Left renal pelvis (tissue), 4 donors: ENCODE results near the gene RB1. TPM values are rescaled to one million over a fixed set of nuclear protein-coding genes. Genes with fewer than 3 reads are reported as not detected.
A peak's percentile ranks its signal among the peaks of the same experiment; 100 is the strongest.

ENCODE experiments used
- DNase-seq, 4 donors: peaks; one replicate each; pipeline ENCODE4 v3.0.0-alpha.2; 2013; ENCODE audit warnings: low read depth in 4 of 4, low spot score in 3 of 4
- polyA plus RNA-seq, 4 donors: library from polyadenylated mRNA; unstranded; fragments of 120-200 nt; gene quantifications; one replicate each; pipeline ENCODE4 v1.2.1, GENCODE V29; 2013; ENCODE audit not compliant: insufficient read length in 4 of 4

The RB1 gene
- polyA plus RNA-seq: 10 to 100 TPM; 37.7 to 56.3 (median 47.2) TPM

DNA sequence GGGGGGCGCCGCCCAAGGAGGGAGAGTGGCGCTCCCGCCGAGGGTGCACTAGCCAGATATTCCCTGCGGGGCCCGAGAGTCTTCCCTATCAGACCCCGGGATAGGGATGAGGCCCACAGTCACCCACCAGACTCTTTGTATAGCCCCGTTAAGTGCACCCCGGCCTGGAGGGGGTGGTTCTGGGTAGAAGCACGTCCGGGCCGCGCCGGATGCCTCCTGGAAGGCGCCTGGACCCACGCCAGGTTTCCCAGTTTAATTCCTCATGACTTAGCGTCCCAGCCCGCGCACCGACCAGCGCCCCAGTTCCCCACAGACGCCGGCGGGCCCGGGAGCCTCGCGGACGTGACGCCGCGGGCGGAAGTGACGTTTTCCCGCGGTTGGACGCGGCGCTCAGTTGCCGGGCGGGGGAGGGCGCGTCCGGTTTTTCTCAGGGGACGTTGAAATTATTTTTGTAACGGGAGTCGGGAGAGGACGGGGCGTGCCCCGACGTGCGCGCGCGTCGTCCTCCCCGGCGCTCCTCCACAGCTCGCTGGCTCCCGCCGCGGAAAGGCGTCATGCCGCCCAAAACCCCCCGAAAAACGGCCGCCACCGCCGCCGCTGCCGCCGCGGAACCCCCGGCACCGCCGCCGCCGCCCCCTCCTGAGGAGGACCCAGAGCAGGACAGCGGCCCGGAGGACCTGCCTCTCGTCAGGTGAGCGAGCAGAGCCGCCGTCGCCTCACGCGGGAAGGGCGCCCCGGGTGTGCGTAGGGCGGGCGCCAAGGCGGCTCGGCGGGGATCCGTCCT is at the start of gene RB1:
Gene RB1 (plus strand): TSS at position 393 of the 784 bp plus-strand sequence. CDS start 162 bp downstream, at position 555.
- DNase-seq: peak; percentile 69 to 81 (median 76)

- no peak for DNase-seq
Observed at GRCh38 chr13:48253849-48254248, 49.7 kb upstream of the RB1 start.

GRCh38 chr13:48255090-48255489 is 48.5 kb upstream of the RB1 start:
- DNase-seq: no peak

DNA sequence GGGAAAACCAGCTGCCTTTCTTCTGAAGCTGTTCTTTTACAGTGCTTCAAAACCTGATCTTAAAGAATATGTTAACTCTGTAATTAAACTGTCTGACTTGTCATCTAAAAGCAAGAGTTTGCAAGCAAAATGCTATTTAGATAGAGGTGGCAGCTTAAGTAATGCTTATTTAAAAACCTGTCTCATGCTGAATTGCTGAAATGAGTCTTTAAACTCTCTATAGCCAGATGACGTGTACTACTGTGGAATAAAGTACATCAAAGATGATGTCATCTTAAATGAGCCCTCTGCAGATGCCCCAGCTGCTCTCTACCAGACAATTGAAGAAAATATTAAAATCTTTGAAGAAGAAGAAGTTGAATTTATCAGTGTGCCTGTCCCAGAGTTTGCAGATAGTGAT is 47.6 kb upstream of the RB1 start:
- DNase-seq: no peak

GRCh38 chr13:48258002-48258401 is 45.5 kb upstream of the RB1 start:
- DNase-seq: no peak

DNA sequence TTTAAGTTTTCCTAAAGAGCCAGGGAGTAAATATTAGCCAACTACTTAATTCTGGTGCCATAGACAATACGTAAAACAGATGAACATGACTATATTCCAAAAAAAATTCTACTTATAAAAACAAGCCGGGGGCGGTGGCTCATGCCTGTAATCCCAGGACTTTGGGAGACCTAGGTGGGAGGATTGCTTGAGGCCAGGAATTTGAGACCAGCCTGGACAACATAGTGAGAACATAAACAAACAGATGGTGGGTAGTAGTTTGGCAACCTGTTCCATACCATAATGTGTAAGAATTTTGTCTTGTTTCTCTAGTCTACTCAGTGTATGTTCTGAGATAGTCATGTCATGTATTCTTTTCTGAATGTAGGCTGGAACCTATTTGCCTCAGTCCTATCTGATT is 45.1 kb upstream of the RB1 start:
- DNase-seq: no peak

DNA sequence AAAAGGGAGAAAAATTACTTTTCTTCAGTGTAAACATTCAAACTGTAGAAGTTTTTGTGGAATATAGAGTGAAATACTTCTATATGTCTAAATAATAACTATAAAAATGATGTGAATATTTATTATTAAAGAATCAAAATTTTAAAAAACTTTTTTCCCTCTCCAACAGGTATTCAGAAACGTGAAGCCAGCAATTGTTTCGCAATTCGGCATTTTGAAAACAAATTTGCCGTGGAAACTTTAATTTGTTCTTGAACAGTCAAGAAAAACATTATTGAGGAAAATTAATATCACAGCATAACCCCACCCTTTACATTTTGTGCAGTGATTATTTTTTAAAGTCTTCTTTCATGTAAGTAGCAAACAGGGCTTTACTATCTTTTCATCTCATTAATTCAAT is 42.6 kb upstream of the RB1 start:
- no peak for DNase-seq

DNA sequence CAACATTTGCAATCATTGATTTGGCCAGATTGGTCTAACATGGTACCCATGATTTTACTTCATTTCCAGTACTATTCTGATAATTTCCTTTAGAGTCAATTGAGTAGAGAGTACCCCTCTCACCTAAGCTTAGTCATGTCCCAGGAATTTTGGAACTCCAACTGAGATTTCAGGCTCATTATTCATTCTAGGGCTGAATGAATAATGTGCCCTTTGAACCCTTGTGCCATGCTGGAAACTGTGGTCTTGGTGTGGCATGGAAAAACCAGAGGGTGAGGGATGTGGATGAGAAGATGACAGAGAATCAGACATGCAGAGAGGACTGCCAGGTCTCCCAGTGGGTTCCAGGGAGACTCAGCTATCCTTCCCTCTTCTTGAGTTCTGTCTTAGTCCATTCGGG is 40.4 kb upstream of the RB1 start:
- no peak for DNase-seq

DNA sequence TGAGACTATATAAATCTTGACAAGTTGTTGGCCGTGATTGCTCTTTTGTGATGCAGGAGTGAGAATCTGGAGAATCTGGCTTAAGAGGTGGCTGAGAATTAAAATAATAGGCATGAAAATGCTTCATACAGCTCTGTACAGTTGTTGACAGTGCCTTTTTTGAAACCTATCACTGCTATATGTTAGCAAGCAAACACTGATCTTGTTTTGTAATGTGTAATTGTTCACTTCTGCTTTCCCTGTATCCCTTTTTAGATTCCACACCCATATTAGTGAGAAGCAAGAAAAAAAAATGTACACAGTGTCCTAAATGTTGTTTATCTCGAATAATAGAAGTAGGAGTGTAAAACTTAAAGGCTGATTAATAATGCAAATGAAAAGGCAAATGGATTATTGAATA is 39.5 kb upstream of the RB1 start:
- no peak for DNase-seq

GRCh38 chr13:48265217-48265815 is 38.2 kb upstream of the RB1 start:
- no peak for DNase-seq

- no peak for DNase-seq
Observed at GRCh38 chr13:48266150-48266549, 37.4 kb upstream of the RB1 start.

- no peak for DNase-seq
Observed at GRCh38 chr13:48266701-48267639, 36.6 kb upstream of the RB1 start.

DNA sequence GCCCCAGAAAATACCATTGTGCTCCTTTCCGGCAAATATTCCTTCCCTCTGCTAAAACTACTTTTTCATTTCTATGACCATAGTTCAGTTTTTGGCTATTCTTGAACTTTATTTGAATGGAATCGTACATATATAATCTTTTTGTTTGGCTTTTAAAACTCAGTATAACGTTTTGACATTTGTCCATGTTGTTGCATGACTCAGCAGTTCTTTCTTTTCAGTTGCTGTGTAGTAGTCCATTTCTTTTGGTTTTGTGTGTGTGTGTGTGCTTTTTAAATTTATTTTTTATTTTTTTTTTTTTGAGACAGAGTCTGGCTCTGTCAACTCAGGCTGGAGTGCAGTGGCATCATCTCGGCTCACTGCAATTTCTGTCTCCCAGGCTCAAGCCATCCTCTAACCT is 35.5 kb upstream of the RB1 start:
- no peak for DNase-seq

GRCh38 chr13:48273346-48273745 is 30.2 kb upstream of the RB1 start:
- no peak for DNase-seq

GRCh38 chr13:48275507-48275906 is 28.0 kb upstream of the RB1 start:
- no peak for DNase-seq

- DNase-seq: no peak
Observed at GRCh38 chr13:48278806-48279205, 24.7 kb upstream of the RB1 start.

GRCh38 chr13:48281556-48281955 is 22.0 kb upstream of the RB1 start:
- DNase-seq: no peak

- DNase-seq: no peak
Observed at GRCh38 chr13:48291730-48292129, 11.8 kb upstream of the RB1 start.

DNA sequence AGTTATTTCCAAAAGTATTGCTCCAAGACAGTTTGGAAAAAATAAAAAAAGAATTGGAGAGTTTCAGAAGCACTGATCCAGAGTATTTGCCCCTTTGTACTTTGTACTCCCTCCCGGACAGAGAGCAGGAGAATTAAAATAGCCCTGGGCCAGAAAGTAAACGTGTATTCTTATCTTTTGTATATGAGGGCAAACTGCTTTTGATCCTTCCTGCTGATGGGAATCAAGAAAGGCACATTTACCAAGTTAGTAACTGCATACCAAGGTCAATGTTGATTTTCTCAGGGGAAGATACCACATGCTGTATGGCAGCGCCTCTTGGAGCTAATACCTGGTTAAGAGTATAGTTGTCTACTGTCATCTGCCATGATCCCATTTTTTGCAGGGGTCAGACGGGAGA is 10.9 kb upstream of the RB1 start:
- DNase-seq: no peak

DNA sequence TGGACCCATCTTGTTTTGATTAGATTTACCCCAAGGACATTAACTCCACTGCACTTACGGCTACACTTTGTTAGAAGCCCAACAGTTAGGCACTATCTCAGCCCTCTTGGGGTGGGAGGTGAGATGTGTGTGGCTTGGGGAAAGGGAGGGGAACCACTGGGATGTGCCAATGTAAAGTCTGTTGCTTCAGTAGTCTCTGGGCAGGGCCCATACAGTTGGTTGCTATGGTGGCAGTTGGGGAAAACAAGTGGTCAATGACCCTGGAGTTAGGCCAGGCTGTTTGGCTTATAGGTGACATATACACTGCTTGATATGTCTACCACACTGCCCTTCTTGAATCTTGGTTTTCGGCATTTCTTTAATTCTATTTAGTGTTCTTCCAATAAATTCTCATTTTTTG is 8.9 kb upstream of the RB1 start:
- no peak for DNase-seq

DNA sequence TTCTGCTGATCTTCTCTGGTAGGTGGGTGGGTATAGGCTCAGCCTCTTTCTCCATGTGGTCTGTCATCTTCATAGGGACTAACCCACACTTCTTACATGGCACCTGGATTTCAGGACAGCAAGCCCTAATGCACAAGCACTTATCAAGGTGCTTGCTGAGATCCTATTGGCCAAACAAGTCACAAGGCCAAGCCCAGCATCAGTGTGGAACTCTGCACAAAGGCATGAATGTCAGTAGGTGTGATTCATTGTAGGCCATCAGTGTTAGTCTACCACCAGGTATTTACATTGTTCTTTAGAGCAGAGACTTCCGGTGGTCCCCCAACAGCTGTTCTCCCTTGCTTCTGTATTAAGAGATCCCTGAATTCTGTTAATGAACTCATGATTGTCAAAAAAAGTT is 8.3 kb upstream of the RB1 start:
- no peak for DNase-seq
